GM18870 (cell line): ENCODE measurements around the gene PHC3.
"Not testable (repeated sequence)": the region's sequence is repeated elsewhere in the genome, so short reads cannot be mapped to it uniquely, and the experiment has no call there.

Experiments used
- ATAC-seq: cut with Tn5 transposase; IDR thresholded peaks from one replicate; pipeline ENCODE4 v1.9.1; 2021; ENCODE audit warnings: moderate library complexity; ENCODE audit not compliant: unreplicated experiment

PHC3 gene

DNA sequence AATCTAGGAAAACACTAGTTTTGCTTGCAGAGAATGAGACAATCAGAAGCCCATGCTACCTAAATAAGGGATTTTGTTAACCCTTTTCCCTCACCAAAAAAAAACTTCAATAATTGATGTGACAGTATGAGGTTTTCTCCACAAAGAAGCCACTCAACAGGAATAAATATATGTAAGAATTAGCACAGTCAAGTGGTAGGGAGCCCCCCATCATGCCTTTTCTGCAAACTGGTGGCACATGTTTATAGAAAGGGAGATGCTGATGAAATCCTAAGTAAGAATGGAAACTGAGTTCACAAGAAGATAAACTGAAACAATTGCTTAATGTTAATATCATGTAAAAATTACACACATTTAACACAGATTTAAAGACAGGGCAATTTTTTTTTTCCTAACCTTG, 51.0 kb downstream of the PHC3 start:
- ATAC-seq = no peak

DNA sequence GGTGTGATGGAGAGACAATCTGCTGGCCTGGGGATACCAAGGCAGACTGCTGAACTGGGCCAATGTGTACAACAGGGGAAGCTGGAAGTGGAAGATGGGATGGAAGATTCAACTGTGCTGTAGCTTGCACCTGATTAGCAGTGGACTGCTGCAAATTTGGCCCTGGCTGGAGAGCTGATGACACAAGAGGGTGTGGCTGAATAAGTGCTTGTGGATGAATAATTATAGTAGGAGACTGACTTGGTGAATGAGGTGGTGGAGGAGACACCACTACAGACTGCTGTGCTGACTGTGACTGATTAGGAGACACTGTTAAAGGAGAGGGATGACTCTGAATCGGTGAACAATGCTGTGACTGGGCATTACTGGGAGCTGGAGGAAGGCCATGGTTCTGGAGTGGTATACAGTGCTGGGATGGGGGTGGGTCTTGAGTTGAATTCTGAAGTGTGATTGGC, 52.5 kb downstream of the PHC3 start:
- peak; percentile 46 for ATAC-seq

- peak; percentile 80 for ATAC-seq
Observed at GRCh38 chr3:170128259-170128976, 53.1 kb downstream of the PHC3 start.

GRCh38 chr3:170117134-170117533, 64.4 kb downstream of the PHC3 start:
- ATAC-seq = no peak

- ATAC-seq = not testable (repeated sequence)
Observed at GRCh38 chr3:170114165-170114564, 67.4 kb downstream of the PHC3 start.

GRCh38 chr3:170111147-170111771, 70.3 kb downstream of the PHC3 start:
- ATAC-seq = no peak

DNA sequence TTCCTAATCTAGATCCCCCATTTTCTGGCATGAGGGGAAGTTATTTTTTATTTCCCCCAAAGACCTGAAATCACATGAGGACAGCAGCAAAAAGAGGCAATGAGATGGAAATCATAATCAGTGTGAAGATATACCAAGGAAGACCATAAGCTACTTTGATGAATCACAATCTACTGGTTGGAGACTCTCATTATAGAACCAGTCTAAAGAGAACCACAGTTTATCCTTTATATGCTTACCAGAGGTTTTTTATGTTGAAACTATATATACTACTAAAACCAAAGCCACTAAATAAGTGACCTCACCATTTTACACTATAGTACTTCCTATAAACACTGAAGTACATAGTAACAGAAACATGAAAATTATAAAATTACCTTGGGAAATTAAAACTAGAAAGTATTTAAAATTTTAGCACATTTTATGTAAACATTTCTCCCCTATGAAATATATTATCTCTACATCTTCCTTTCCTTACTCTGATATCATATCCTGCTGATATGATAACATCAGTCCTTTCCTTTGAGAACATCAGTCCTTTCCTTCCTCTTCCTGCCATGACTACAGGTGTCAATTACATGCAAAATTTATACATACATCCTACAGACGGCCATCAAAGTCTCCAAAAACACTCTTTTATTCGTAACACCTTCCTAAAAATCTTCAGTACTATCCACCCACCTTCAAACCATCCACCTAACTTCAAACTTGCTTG, 71.8 kb downstream of the PHC3 start:
- ATAC-seq = no peak

DNA sequence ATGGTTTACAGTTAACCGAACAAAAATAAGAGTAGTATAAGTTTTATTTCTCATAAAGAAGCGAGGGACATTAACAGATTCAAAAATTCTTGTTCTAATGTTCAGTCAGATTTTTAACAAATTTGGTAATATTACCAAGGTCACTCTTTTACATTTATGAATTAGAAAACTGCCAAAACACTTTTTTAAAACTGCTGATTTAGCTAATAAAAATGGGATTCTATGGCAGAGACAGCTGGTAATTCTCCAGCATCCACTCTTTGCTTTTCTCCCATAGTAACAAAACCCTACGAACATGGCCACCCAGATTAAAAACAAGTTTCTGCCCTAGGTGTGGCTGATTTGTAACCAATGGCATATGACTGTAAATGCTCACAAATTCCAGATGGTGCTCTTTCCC, 72.6 kb downstream of the PHC3 start:
- ATAC-seq = no peak

DNA sequence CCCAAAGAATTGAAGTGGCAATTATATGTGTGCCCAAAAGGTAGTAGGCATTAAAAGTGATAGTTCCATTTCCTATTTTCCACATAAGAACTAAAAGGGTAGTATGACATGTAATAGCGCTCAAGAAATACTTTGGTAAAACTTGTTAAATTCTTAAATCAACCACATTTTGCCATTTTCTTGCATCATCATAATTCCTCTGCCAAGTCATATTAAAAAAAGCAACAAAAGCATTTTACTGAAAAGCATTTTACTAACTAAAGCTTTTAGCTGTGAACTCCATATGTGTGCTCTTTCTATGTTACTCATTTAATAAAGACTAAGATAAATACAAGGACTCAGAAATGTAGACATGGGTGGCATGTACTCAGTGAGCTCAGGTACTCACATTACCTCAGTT, 73.6 kb downstream of the PHC3 start:
- no peak for ATAC-seq

- ATAC-seq = no peak
Observed at GRCh38 chr3:170102431-170102830, 79.1 kb downstream of the PHC3 start.

- no peak for ATAC-seq
Observed at GRCh38 chr3:170100944-170101343, 80.6 kb downstream of the PHC3 start.

DNA sequence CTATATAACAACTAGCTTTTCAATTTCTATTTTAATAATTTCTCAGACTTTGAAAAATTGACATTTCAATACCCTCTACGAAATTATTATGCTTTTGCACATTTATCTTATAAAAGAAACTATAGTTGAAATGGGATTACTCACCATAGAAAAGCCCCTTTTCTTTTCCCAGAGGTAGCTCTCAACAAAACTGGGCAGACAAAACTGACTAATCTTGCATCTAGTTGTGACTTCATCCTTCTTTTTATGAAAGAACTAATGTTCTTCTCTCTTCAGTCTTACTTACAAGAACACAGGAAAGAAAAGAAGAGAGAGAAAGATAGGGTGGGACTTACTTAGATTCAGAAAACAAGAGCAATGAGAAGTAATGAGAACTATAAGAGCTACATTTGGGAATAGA, 82.8 kb downstream of the PHC3 start:
- ATAC-seq = no peak

DNA sequence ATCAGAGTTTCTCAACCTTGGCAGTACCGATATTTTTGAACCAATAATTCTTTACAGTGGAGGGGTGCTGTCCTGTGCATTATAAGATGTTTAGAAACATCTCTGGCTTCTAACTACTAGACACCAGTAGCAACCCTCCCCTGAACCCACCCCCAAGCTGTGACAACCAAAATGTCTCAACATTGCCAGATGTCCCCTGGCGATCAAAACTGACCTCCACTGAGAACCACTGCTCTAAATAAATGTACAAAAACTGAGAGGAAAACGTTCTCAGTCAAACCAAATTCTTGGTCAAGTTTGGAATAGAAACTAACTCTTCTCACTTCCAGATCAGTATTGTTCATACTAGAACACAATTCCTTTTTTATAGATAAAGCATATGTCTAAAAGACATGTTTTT, 85.2 kb downstream of the PHC3 start:
- no peak for ATAC-seq

- ATAC-seq = no peak
Observed at GRCh38 chr3:170095771-170096170, 85.8 kb downstream of the PHC3 start.

GRCh38 chr3:170092907-170093306, 88.6 kb downstream of the PHC3 start:
- ATAC-seq = no peak

DNA sequence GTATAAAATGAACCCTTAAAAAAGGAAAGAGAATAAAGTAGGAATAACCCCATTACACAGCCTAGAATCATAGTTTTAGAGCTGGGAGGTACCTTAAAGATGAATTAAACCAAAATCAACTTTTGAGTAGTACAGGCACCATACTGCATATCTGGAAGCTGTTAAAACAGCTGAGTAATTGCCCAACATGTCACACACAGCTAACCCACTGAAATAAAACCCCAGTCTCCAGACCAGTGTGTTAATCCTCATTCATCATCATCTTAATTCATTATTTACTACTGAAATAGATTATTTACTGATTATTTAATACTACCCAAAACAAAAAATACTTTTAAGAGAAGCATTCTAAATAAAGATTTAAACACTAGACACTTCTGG, 90.9 kb downstream of the PHC3 start:
- ATAC-seq = no peak

- no peak for ATAC-seq
Observed at GRCh38 chr3:170089862-170090600, 91.5 kb downstream of the PHC3 start.

- ATAC-seq = no peak
Observed at GRCh38 chr3:170085396-170085795, 96.1 kb downstream of the PHC3 start.

DNA sequence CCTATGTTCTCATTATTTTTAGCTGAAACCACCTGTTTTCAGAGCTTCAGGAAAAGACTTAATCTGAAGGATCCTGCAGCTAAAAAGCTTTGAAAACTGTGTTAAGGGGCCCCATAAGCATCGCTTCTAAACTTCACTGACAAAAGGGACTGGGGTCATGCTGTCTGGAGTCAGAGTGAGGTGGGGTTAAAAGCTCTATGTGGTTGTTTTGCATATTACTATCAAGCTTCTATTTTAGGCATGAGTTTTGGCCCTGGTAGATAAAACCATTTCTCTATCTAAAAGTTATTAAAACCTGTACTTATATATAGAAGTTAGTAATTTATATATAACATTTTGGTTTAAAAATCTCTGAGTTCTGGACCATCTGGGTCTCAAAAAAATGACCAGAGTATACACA, 98.2 kb downstream of the PHC3 start:
- ATAC-seq = no peak

DNA sequence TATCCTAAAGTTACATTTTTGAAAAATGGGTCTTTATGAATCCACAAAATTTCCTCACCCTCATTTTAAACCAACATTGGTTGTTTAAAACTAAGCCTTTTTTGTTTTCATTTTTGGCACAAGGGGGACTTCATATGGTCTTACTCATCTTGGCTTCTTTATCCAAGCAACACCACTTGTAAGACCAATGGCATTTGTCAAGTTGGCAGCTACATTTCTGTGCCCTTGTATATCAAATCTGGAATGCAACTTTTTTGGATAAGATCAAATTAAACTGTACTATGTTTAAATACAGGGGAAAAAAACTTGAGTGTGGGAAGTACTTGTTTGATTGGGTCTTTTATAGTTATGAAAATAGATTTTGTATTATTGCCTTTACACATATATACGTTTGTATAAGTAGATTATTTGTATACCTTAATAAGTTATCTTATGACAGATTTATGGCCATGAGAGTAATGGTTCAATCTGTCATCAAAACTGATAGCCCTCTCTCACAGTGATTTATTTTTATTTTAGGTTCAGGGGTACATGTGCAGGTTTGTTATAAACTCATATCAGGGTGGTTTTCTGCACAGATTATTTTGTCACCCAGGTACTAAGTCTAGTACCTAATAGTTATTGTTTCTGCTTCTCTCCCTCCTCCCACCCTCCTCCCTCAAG, 100.3 kb downstream of the PHC3 start:
- no peak for ATAC-seq

DNA sequence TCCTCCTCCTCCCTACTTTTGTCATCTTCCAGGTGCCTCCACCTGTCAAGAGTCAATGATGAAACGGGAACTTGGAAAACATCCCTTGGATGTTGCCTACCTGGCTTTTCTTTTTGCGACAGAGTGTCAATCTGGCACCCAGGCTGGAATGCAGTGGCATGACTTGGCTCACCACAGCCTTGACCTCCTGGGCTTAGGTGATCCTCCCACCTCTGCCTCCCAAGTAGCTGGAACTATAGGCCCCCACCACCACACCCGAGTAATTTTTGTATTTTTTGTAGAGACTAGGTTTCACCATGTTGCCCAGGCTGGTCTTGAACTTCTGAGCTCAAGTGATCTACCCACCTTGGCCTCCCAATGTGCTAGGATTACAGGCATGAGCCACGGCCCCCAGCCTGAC, 100.9 kb downstream of the PHC3 start:
- ATAC-seq = no peak
